Measurements from ENCODE around the gene MRAP2. TPM values are rescaled to one million over a fixed set of nuclear protein-coding genes. Genes with fewer than 3 reads are reported as not detected.

Gene MRAP2
- polyA plus RNA-seq, 1 donor from 2014 or later = 1.0 TPM

- TF ChIP-seq EZH2 (IDR thresholded peaks at IDR 0.05; ENCODE audit: borderline replicate concordance, insufficient read depth, low read length, poor library complexity, severe bottlenecking) (no peak), REST (IDR thresholded peaks at IDR 0.05; ENCODE audit: borderline replicate concordance) (no peak), MXI1 (conservative IDR thresholded peaks at IDR 0.05; ENCODE audit: poor library complexity, severe bottlenecking) (no peak)
- no peak overlapping the region for H3K4me3 ChIP-seq (ENCODE audit: low read length)
- no peaks in the 10 kb centered on the region for H3K27me3 ChIP-seq (ENCODE audit: insufficient read depth, low read depth, low read length)
- no peaks in the 10 kb centered on the region for H3K9me3 ChIP-seq (ENCODE audit: low read length)
- H2AFZ ChIP-seq (ENCODE audit: low read depth, low read length) = no peak overlapping the region
- no peaks in the 10 kb centered on the region for H3K79me2 ChIP-seq (replicated peaks; ENCODE audit: insufficient read depth, low read length)
- H4K20me1 ChIP-seq (ENCODE audit: insufficient read depth) = no peaks in the 10 kb centered on the region
- no peaks in the 10 kb centered on the region for H3F3A ChIP-seq (ENCODE audit: insufficient read depth, low read length, poor library complexity, severe bottlenecking)
- no peak overlapping the region for H3K9ac ChIP-seq (ENCODE audit: low read length)
- no peaks in the 10 kb centered on the region for H3K9me2 ChIP-seq (ENCODE audit: insufficient read depth, low read length)
- no peak overlapping the region for H3K27ac ChIP-seq (ENCODE audit: low read length)
- no peak overlapping the region for H3K4me2 ChIP-seq (ENCODE audit: low read length)
- no peaks in the 10 kb centered on the region for H3K36me3 ChIP-seq (ENCODE audit: insufficient read depth, low read length)
These were observed 56.0 kb downstream of the MRAP2 start for GRCh38 chr6:84089552-84089951.

- no peak overlapping the region for H3K4me3 ChIP-seq (ENCODE audit: low read length)
- H3K4me2 ChIP-seq (ENCODE audit: low read length) = no peak overlapping the region
- TF ChIP-seq RAD21 (conservative IDR thresholded peaks at IDR 0.05) (no peak), MXI1 (conservative IDR thresholded peaks at IDR 0.05; ENCODE audit: poor library complexity, severe bottlenecking) (no peak), POLR2AphosphoS5 (IDR thresholded peaks at IDR 0.05) (no peak), EP300 (conservative IDR thresholded peaks at IDR 0.05; ENCODE audit: poor library complexity, severe bottlenecking) (no peak), EZH2 (IDR thresholded peaks at IDR 0.05; ENCODE audit: borderline replicate concordance, insufficient read depth, low read length, poor library complexity, severe bottlenecking) (no peak), SMC3 (conservative IDR thresholded peaks at IDR 0.05; ENCODE audit: poor library complexity) (no peak), REST (IDR thresholded peaks at IDR 0.05; ENCODE audit: borderline replicate concordance) (no peak)
- TF ChIP-seq, protein P1, sequence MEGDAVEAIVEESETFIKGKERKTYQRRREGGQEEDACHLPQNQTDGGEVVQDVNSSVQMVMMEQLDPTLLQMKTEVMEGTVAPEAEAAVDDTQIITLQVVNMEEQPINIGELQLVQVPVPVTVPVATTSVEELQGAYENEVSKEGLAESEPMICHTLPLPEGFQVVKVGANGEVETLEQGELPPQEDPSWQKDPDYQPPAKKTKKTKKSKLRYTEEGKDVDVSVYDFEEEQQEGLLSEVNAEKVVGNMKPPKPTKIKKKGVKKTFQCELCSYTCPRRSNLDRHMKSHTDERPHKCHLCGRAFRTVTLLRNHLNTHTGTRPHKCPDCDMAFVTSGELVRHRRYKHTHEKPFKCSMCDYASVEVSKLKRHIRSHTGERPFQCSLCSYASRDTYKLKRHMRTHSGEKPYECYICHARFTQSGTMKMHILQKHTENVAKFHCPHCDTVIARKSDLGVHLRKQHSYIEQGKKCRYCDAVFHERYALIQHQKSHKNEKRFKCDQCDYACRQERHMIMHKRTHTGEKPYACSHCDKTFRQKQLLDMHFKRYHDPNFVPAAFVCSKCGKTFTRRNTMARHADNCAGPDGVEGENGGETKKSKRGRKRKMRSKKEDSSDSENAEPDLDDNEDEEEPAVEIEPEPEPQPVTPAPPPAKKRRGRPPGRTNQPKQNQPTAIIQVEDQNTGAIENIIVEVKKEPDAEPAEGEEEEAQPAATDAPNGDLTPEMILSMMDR (IDR thresholded peaks at IDR 0.05; ENCODE audit: poor library complexity, severe bottlenecking) = no peak
- no peaks in the 10 kb centered on the region for H3K9me3 ChIP-seq (ENCODE audit: low read length)
- H3K27ac ChIP-seq (ENCODE audit: low read length) = no peak overlapping the region
- H2AFZ ChIP-seq (ENCODE audit: low read depth, low read length) = no peak overlapping the region
- no peak overlapping the region for H3K9ac ChIP-seq (ENCODE audit: low read length)
- no peaks in the 10 kb centered on the region for H4K20me1 ChIP-seq (ENCODE audit: insufficient read depth)
- H3K27me3 ChIP-seq (ENCODE audit: insufficient read depth, low read depth, low read length) = no peaks in the 10 kb centered on the region
- H3K9me2 ChIP-seq (ENCODE audit: insufficient read depth, low read length) = no peaks in the 10 kb centered on the region
- no peaks in the 10 kb centered on the region for H3K36me3 ChIP-seq (ENCODE audit: insufficient read depth, low read length)
- no peaks in the 10 kb centered on the region for H3F3A ChIP-seq (ENCODE audit: insufficient read depth, low read length, poor library complexity, severe bottlenecking)
- H3K79me2 ChIP-seq (replicated peaks; ENCODE audit: insufficient read depth, low read length) = no peaks in the 10 kb centered on the region
These were observed 60.2 kb downstream of the MRAP2 start for GRCh38 chr6:84093441-84094435.

All from neural cell (in vitro differentiated cells).